Heart right ventricle (tissue), 16 donors: ENCODE data around the gene SERINC2. TPM values are rescaled to one million over a fixed set of nuclear protein-coding genes. Genes with fewer than 3 reads are reported as not detected.

ENCODE experiments used
- ATAC-seq, 8 donors: fragments of 200-7000 bp; cut with Tn5 transposase; one replicate each; pipeline ENCODE4 v1.9.1; 2020; ENCODE audit warnings: mild to moderate bottlenecking in 8 of 8, moderate library complexity in 8 of 8, moderate number of reproducible peaks in 1 of 8
- DNase-seq, 2 donors: peaks; one replicate each; pipeline ENCODE4 v3.0.0-alpha.2; 2020
- H3K27ac ChIP-seq, 10 donors: fragments of 200-600 bp; sonication (generic) in 2 of 10; one replicate each; pipeline versions ENCODE4 v1.5.0 to v1.8.0; 2020 to 2022; ENCODE audit warnings: mild to moderate bottlenecking in 3 of 10
- H3K27me3 ChIP-seq, 7 donors: fragments of 200-600 bp; one replicate each; pipeline ENCODE4 v1.8.0; 2021 to 2022; ENCODE audit warnings: mild to moderate bottlenecking in 2 of 7
- H3K36me3 ChIP-seq, 9 donors: fragments of 200-600 bp; sonication (generic) in 1 of 9; one replicate each; pipeline versions ENCODE4 v1.5.0 to v1.8.0; 2020 to 2022; ENCODE audit warnings: mild to moderate bottlenecking in 2 of 9
- H3K4me1 ChIP-seq, 9 donors: fragments of 200-600 bp; sonication (generic) in 1 of 9; one replicate each; pipeline versions ENCODE4 v1.5.0 to v1.8.0; 2020 to 2022; ENCODE audit warnings: mild to moderate bottlenecking in 4 of 9
- H3K4me3 ChIP-seq, 10 donors: fragments of 200-600 bp; sonication (generic) in 2 of 10; one replicate each; pipeline versions ENCODE4 v1.5.0 to v1.8.0; 2020 to 2022; ENCODE audit warnings: mild to moderate bottlenecking in 7 of 10, moderate library complexity in 2 of 10
- H3K9me3 ChIP-seq, 11 donors: fragments of 200-600 bp in 10 of 11; sonication (generic) in 2 of 11; one replicate each; pipeline versions ENCODE4 v1.5.0 to v1.8.0; 2013 to 2022; ENCODE audit warnings: mild to moderate bottlenecking in 2 of 11, control low read depth in 1 of 11, moderate library complexity in 1 of 11
- CTCF ChIP-seq, 9 donors: fragments of 200-600 bp; sonication (generic) in 2 of 9; IDR thresholded peaks; one replicate each; pipeline versions ENCODE4 v1.5.0 to v1.8.0; 2021 to 2022; ENCODE audit warnings: antibody characterized with exemption in 9 of 9, mild to moderate bottlenecking in 5 of 9, moderate library complexity in 1 of 9
- WGBS, 2 donors: extraction: QIAGEN DNeasy Blood & Tissue Kit; methylation state at CpG; one replicate each; pipeline ENCODE4 v1.1.7; 2013; ENCODE audit warnings: inconsistent platforms in 1 of 2; 5-methylcytosine and 5-hydroxymethylcytosine counted together
- intact Hi-C, 10 donors: fragments of 100-400 bp; cut with DNase I; formaldehyde crosslinking; loops; one replicate each; pipeline versions ENCODE4 v1.11.1 to v1.14.2; 2022
- polyA plus RNA-seq, 2 donors: library from polyadenylated mRNA; stranded (reverse); fragments of 200-250 nt; gene quantifications; one replicate each; pipeline ENCODE4 v1.2.3, GENCODE V29; 2013
- total RNA-seq, 10 donors: library from RNA; stranded (reverse); fragmentation: NEBNext Ultra II Directional in 3 of 10; extraction: Animal tissue kit (Norgen Biotek cat#: 25700) in 3 of 10; gene quantifications; one replicate each; pipeline versions ENCODE4 v1.2.1 to v1.2.4, GENCODE V29; 2021 to 2023
- donor health status: Arrhythmogenic right ventricular cardiomyopathy.
- donor health status: ischemic (EF 13 %, LVEDD 7.1; RV severe dilation, severe dysfunction).
- donor health status: healthy with polysubstance abuse.
- donor health status: DM: no; HTN: yes; CAD: no.
- donor health status: DM: no; HTN: no; CAD: no.
- donor health status: ischemic (EF 25% LVEDD 6.9; RV normal size, moderate dysfunction).
- donor health status: ischemic (EF 25% LVEDD 5.7; RV mildly dilated, moderate dysfunction).
- donor health status: healthy.
- donor health status: DM: yes; HTN: yes; CAD: no.
- donor health status: Ischemic cardiomyopathy.
- donor health status: ischemic (EF 35%, LVEDD 5.7; RV mildly dilated, moderate dysfunction).
- donor health status: nonischemic (EF 11% LVEDD 7.7; RV severe dilation, severe dysfunction).
- donor health status: DM: yes; HTN: yes; CAD: no.
- donor health status: PGD.
- donor health status: ischemic (EF 29% LVEDD 5.4; RV normal size, mild dysfunction).
- donor health status: nonischemic (EF 23%, LVEDD 6.1; RV moderate dilation, normal function).

Gene SERINC2
- total and polyA plus RNA-seq, 12 donors, result 0.71 to 7.6 (median 1.9) TPM

DNA sequence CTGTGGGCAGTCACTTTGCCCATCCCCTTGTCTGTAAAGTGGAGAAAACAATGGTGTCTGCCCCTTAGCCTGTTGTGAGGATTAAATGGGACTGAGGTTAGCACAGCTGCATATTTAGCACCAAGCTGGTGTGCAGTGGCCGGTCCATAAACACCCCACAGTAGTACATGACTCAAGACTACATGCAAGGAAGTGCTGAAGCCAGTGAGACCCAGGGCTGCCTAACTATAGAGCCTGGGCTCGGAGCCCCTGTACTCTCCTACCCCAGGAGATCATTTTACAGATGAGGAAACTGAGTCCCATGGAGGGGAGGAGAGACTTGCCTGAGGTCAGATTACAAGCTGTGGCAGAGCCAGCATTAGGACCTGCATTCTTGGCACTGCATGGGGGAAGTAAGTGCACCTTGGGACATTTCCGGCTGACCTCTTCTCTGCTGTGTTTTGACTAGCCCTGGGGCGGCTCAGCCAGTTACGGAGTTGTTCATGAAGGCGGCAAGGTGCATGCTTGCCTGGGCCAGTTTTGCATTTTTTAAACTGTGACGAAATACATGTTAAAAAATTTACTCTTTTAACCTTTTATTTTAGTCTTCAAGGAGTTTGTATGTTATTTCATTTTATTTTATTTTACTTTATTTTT lies 3.2 kb downstream of the SERINC2 start:
- no peak for ATAC-seq
- 79 to 83% methylated on average over 7 of the region's 7 CpGs for WGBS, 2 donors

GRCh38 chr1:31417148-31417547 lies 4.1 kb downstream of the SERINC2 start:
- no peak for TF ChIP-seq CTCF (IDR thresholded peaks at IDR 0.05)
- Histone ChIP-seq H3K36me3 (no peaks in the 10 kb centered on the region), H3K4me1 (peaks cover 0 to 16% (median 9%) of the 10 kb centered on the region in 9 donors), H3K27me3 (peaks cover 0 to 38% (median 18%) of the 10 kb centered on the region in 7 donors), H3K9me3 (no peaks in the 10 kb centered on the region), H3K27ac (no peak overlapping the region), H3K4me3 (no peak overlapping the region)
- 88 to 94% methylated on average over 3 of the region's 3 CpGs for WGBS, 2 donors
- ATAC-seq (no peak), DNase-seq (no peak)
- intact Hi-C loops, result no loop called here

More for the DNA sequence above, 3.2 kb downstream of the SERINC2 start:
- Histone ChIP-seq H3K9me3 (no peaks in the 10 kb centered on the region), H3K36me3 (no peaks in the 10 kb centered on the region), H3K27ac (no peak overlapping the region), H3K4me1 (peaks cover 0 to 17% (median 9%) of the 10 kb centered on the region in 9 donors), H3K27me3 (peaks cover 0 to 41% (median 19%) of the 10 kb centered on the region in 7 donors), H3K4me3 (no peak overlapping the region)
- DNase-seq, result no peak
- intact Hi-C loops, result no loop called here
- TF ChIP-seq CTCF (IDR thresholded peaks at IDR 0.05), result no peak

GRCh38 chr1:31418626-31419323 lies 5.8 kb downstream of the SERINC2 start:
- intact Hi-C loops, result no loop called here
- no peak overlapping the region for H3K27ac ChIP-seq
- DNase-seq, result no peak
- TF ChIP-seq CTCF (IDR thresholded peaks at IDR 0.05), result no peak
- H3K36me3 ChIP-seq, result no peaks in the 10 kb centered on the region
- peaks cover 0 to 3% (median 3%) of the 10 kb centered on the region in 9 donors for H3K4me1 ChIP-seq
- WGBS, 2 donors, result 60 to 63% methylated on average over 4 of the region's 4 CpGs
- H3K27me3 ChIP-seq, result peaks cover 0 to 30% (median 17%) of the 10 kb centered on the region in 7 donors
- no peak overlapping the region for H3K4me3 ChIP-seq
- ATAC-seq, result no peak
- no peaks in the 10 kb centered on the region for H3K9me3 ChIP-seq

- intact Hi-C loops, result loop anchor here in 9 of 10 donors (2.0 to 10.0 kb wide), 6 partner anchors 26 to 238 kb away; no protein-coding TSS in a partner anchor
- ATAC-seq (no peak), DNase-seq (no peak)
Measured at GRCh38 chr1:31420716-31421115, 7.7 kb downstream of the SERINC2 start.

More at GRCh38 chr1:31420716-31421115, 7.7 kb downstream of the SERINC2 start:
- Histone ChIP-seq H3K4me1 (peaks cover 0 to 3% (median 0%) of the 10 kb centered on the region in 9 donors), H3K27ac (no peak overlapping the region), H3K4me3 (no peak overlapping the region), H3K36me3 (no peaks in the 10 kb centered on the region), H3K27me3 (peaks cover 0 to 25% (median 13%) of the 10 kb centered on the region in 7 donors), H3K9me3 (no peaks in the 10 kb centered on the region)
- TF ChIP-seq CTCF (IDR thresholded peaks at IDR 0.05), result no peak
- 80 to 83% methylated on average over 5 of the region's 5 CpGs for WGBS, 2 donors
